GM12878 (cell line): ENCODE measurements around the gene SDF4. TPM values are rescaled to one million over a fixed set of nuclear protein-coding genes. Genes with fewer than 3 reads are reported as not detected.

Source experiments
- ATAC-seq: fragments of 200-7000 bp; cut with Tn5 transposase; 3 replicates; pipeline ENCODE4 v1.9.1; 2020; ENCODE audit warnings: mild to moderate bottlenecking, moderate library complexity
- BruUV-seq: library from RNA; stranded (reverse); fragments of 400-500 nt; replicated peaks from 2 replicates; lab custom pipeline; 2021; lab: Mats Ljungman, UMichigan
- CTCF ChIA-PET: fragments of 300-600 bp; sonication (Branson Sonifier 250); formaldehyde crosslinking; extraction: SDS; loops from one replicate; lab custom pipeline; 2021; ENCODE audit warnings: inconsistent platforms; lab: Yijun Ruan, JAX
- POLR2A ChIA-PET: fragments of 350-600 bp; formaldehyde crosslinking; extraction: SDS; loops from one replicate; lab custom pipeline; 2021; ENCODE audit warnings: inconsistent platforms; lab: Charles Lee
- RAD21 ChIA-PET: fragments of 300-600 bp; sonication (Branson Sonifier 250); formaldehyde crosslinking; loops from one replicate; lab custom pipeline; 2023; ENCODE audit warnings: antibody characterized with exemption; ENCODE audit not compliant: unreplicated experiment; lab: Charles Lee
- SMC1A ChIA-PET: fragments of 300-600 bp; sonication (Branson Sonifier 250); formaldehyde crosslinking; loops from one replicate; lab custom pipeline; 2023; ENCODE audit not compliant: unreplicated experiment, uncharacterized antibody; lab: Charles Lee
- DNase-seq: peaks from one replicate; pipeline ENCODE4 v3.0.0-alpha.2; 2011; ENCODE audit warnings: low read depth, low spot score
- FAIRE-seq: peaks from 3 replicates; lab custom pipeline; 2011; peaks lifted over from hg19 to GRCh38; lab: Jason Lieb, UNC
- H2AFZ ChIP-seq: 2 replicates; pipeline ENCODE4 v1.6.0; 2011; ENCODE audit warnings: low read depth, low read length, control low read depth; ENCODE audit not compliant: control insufficient read depth
- H3K27ac ChIP-seq: 2 replicates; pipeline ENCODE4 v1.5.1; 2011; ENCODE audit warnings: control low read depth; ENCODE audit not compliant: control insufficient read depth, insufficient read depth
- H3K27me3 ChIP-seq, 2 experiments: replicated peaks in 1 of 2; 2 replicates each; pipeline versions ENCODE4 v1.6.0 to v1.6.1; 2011; ENCODE audit warnings: low read length in 1 of 2; ENCODE audit not compliant: control insufficient read depth in 2 of 2, insufficient read depth in 2 of 2
- H3K36me3 ChIP-seq, 2 experiments: 2 replicates each; pipeline ENCODE4 v1.5.1; 2011; ENCODE audit warnings: low read length in 1 of 2; ENCODE audit not compliant: control insufficient read depth in 2 of 2, insufficient read depth in 2 of 2
- H3K4me1 ChIP-seq: 2 replicates; pipeline ENCODE4 v1.6.1; 2011; ENCODE audit warnings: mild to moderate bottlenecking, low read length, moderate library complexity, mixed read lengths; ENCODE audit not compliant: control insufficient read depth, insufficient read depth
- H3K4me2 ChIP-seq: 2 replicates; pipeline ENCODE4 v1.6.0; 2011; ENCODE audit warnings: control low read depth; ENCODE audit not compliant: control insufficient read depth, insufficient read depth
- H3K4me3 ChIP-seq: fragments of 200-600 bp; sonication (generic); 2 replicates; pipeline ENCODE4 v1.5.1; 2016
- H3K79me2 ChIP-seq: 2 replicates; pipeline ENCODE4 v1.6.0; 2011; ENCODE audit warnings: low read length; ENCODE audit not compliant: control insufficient read depth, insufficient read depth
- H3K9ac ChIP-seq: 2 replicates; pipeline ENCODE4 v1.8.0; 2011; ENCODE audit warnings: low read length, control low read depth, mixed read lengths; ENCODE audit not compliant: control insufficient read depth, insufficient read depth
- H3K9me3 ChIP-seq: replicated peaks from 3 replicates; pipeline ENCODE4 v1.5.1; 2011; ENCODE audit warnings: mild to moderate bottlenecking, low read length; ENCODE audit not compliant: control insufficient read depth, insufficient read depth
- H4K20me1 ChIP-seq: 2 replicates; pipeline ENCODE4 v1.6.0; 2011; ENCODE audit not compliant: control insufficient read depth, insufficient read depth
- MLLT1 ChIP-seq: fragments of 450-650 bp; IDR thresholded peaks from 2 replicates; pipeline ENCODE4 v1.6.1; 2016; ENCODE audit warnings: mild to moderate bottlenecking
- NFIC ChIP-seq: IDR thresholded peaks from 2 replicates; pipeline ENCODE4 v1.6.1; 2012; ENCODE audit warnings: low read depth, mild to moderate bottlenecking, inconsistent platforms, low read length, moderate library complexity
- RELB ChIP-seq: fragments of 450-650 bp; IDR thresholded peaks from 2 replicates; pipeline ENCODE4 v1.6.1; 2017; ENCODE audit warnings: low read depth, mild to moderate bottlenecking, moderate library complexity
- SRF ChIP-seq, 2 experiments: IDR thresholded peaks; 2 replicates each; pipeline ENCODE4 v1.6.1; 2011; ENCODE audit warnings: low read depth in 2 of 2, low read length in 2 of 2, mild to moderate bottlenecking in 1 of 2, moderate library complexity in 1 of 2
- WGBS: methylation state at CpG from one replicate; pipeline ENCODE4 v1.1.6; 2016; ENCODE audit warnings: low lambda C conversion rate; ENCODE audit not compliant: insufficient replicate concordance, insufficient coverage; ENCODE audit errors: missing lambda C conversion rate; 5-methylcytosine and 5-hydroxymethylcytosine counted together
- in situ Hi-C: fragments of 300-500 bp; cut with MboI; formaldehyde crosslinking; loops from 9 replicates; pipeline ENCODE4 v1.14.3; 2018; ENCODE audit warnings: mixed read lengths
- intact Hi-C: fragments of 100-400 bp; cut with micrococcal nuclease; formaldehyde crosslinking; loops from one replicate; pipeline ENCODE4 v1.14.2; 2022; ENCODE audit not compliant: unreplicated experiment
- polyA plus RNA-seq, 11 experiments: library from polyadenylated mRNA; depleted of rRNA in 4 of 11; unstranded in 6 of 11; stranded (reverse) in 5 of 11; fragments of >200 nt; fragmentation: Nextera tagmentation in 4 of 11; fragmentation: Illumina TruSeq in 1 of 11; extraction: Ambion mirVana in 4 of 11; extraction: Trizol in 1 of 11; gene quantifications; 1 replicate in 1 of 11; 2 replicates in 10 of 11; pipeline versions ENCODE4 v1.2.1 to v1.2.3, GENCODE V29; 2011 to 2016; ENCODE audit warnings: inconsistent platforms in 2 of 11, missing spikeins in 2 of 11, low read depth in 1 of 11
- total RNA-seq, 4 experiments: library from RNA; depleted of rRNA in 3 of 4; stranded (reverse); fragments of >200 nt in 3 of 4; fragmentation: Illumina TruSeq in 1 of 4; extraction: Trizol in 1 of 4; gene quantifications; 2 replicates each; pipeline versions ENCODE4 v1.2.1 to v1.2.3, GENCODE V29; 2013 to 2021

Gene SDF4
- total and polyA plus RNA-seq, 10 of the 15 experiments (the other 5 are each of a cell fraction or from before 2014, with no cell fraction given), result 0.44 to 97.2 (median 40.2) TPM

- CTCF ChIA-PET, result no interaction called here
- H3K79me2 ChIP-seq, result no peaks in the 10 kb centered on the region
- no peak overlapping the region for H2AFZ ChIP-seq
- no peak overlapping the region for H3K9ac ChIP-seq
- no TSS peak for BruUV-seq
- intact Hi-C loops (no loop called here), in situ Hi-C loops (no loop called here)
- no peak overlapping the region for H3K4me2 ChIP-seq
- no peaks in the 10 kb centered on the region for H3K27me3 ChIP-seq
- H4K20me1 ChIP-seq, result no peaks in the 10 kb centered on the region
- no peaks in the 10 kb centered on the region; the same call in 2 of the 3 replicates for H3K9me3 ChIP-seq
- H3K4me1 ChIP-seq, result peaks cover 26% of the 10 kb centered on the region
- H3K4me3 ChIP-seq, result no peak overlapping the region
- POLR2A ChIA-PET, result no interaction called here
- H3K27ac ChIP-seq, result no peak overlapping the region
- RAD21 ChIA-PET, result no interaction called here
- ATAC-seq (no peak), FAIRE-seq (no peak), DNase-seq (no peak)
- H3K36me3 ChIP-seq, result peaks cover 6 to 33% of the 10 kb centered on the region in 2 experiments
- TF ChIP-seq SRF (IDR thresholded peaks at IDR 0.05; ENCODE audit: low read depth in 2 of 2, low read length in 2 of 2) (peak in 1 of 2 experiments; percentile 24; a peak in 1 of 4 replicates), RELB (no peak), MLLT1 (peak; percentile 75), NFIC (no peak)
- 92% methylated on average over 52 of the region's 52 CpGs for WGBS
- SMC1A ChIA-PET, result no interaction called here
These were observed 13.9 kb downstream of the SDF4 start for GRCh38 chr1:1217621-1218523.
